ENCODE data around the gene PRR30.
"Not testable (repeated sequence)": the region's sequence is repeated elsewhere in the genome, so short reads cannot be mapped to it uniquely, and the experiment has no call there.

The PRR30 gene

DNA sequence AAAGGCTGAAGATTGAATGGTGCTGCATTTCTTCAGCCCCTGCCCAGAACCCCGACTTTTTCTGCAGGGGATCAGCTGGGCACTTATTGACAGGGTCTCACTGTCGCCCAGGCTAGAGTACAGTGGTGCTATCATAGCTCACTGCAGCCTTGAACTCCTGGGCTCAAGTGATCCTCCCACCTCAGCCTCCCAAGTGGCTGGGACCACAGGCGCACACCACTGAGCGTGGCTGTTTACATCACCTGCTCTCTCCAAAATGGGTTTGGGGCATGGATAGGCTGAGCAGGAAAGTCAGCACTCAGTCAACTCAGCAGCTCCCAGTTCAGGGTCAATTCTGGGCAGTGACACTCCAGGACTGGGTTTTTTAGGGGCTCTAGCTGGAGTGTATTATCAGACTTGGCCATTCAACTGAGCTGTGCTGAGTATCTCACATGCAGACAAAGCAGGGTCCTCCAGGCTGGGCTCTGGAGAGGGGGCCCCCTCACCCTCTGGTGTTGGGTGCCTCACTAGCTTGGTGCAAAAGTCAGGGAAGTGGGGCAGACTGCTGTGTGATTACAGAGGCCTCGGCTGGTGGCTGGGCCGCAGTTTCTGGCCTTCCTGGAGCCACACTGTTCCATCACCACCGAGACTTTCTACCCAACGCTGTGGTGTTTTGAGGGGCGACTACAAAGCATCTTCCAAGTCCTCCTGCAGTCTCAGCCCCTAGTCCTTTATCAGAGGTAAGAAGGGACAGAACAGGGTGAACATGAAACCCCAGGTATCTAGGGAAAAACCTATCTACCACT, 11.1 kb downstream of the PRR30 start:
- no peak for DNase-seq

DNA sequence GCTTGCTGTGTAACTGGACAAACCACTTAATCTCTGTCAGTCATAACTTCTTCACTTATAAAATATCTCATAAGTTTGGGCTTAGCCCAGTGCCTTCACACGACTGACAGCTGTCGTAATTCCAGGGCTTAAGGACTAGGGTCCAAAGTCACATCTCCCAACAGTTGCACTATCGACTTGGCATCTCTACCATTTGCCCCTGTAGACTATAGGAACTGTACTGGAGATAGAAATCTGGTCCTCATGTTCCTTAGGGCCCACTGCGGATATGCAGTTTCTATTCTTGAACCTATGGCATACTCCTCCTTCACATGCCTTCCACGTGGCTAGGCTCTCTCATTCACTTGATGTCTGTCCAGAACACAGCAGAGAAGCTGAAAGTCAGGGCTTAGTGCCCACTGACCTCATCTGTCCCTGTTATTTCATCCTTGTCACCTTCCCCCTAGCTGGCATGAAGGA, 12.9 kb downstream of the PRR30 start:
- no peak for DNase-seq

DNA sequence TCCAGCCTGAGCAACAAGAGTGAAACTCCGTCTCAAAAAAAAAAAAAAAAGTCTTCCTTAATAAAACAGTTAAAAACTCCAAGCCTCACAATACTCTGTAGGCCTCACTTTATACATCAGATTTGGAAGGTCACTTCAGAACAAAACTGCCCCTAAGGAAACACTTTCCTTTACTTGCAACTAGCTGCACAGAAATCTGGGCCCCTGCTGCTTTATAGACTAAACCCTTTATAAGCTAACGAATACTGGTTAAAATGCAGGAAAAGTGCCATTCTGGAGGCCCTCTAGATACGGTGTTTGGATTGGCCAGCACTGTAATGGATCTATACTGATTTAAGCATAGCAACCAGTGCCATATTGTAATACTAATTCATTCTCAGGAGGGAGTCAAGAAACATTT, 14.1 kb downstream of the PRR30 start:
- no peak for DNase-seq

DNA sequence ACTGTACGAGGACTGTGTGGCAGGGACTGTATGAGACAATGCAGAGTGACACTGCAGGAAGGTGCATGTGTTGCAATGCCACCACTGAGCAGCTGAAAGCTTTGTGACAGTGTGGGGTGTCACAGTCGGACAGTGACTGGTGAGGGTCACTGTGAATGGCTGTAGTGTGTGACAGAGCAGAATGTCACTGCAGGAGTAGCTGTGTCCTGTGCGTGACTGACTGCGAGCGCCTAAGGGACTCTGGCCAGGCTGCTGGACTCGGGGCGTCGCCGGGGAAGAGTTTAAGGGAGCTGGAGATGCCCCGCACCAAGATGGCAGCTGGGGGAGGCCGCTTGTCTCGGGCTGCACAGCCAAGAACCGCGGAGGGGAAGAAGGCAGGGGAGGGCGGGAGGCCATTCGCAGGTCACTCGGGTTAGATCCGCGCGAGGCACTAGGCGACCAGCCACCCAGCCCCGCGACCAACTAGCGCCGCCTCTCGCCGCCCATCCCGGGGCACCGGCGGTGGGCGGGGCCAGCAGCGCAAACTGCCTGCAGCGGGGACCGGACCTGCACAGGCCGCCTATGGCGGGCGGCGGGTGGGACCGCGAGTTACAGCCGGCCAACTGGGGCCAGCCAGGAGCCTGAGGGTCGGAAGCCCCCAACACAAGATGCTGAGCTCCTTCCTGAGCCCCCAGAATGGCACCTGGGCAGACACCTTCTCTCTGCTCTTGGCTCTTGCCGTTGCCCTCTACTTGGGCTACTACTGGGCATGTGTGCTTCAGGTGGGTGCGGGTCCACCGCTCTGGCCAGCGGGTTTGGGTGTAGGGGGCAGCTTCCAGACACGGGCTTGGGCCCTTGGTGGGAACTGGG, 15.7 kb downstream of the PRR30 start, which contains the start of gene ABHD1:
ABHD1 (plus strand) TSS at position 514 of the 849 bp plus-strand sequence; CDS start at position 648, 134 bp downstream.
- peak; percentile 74 for DNase-seq

DNA sequence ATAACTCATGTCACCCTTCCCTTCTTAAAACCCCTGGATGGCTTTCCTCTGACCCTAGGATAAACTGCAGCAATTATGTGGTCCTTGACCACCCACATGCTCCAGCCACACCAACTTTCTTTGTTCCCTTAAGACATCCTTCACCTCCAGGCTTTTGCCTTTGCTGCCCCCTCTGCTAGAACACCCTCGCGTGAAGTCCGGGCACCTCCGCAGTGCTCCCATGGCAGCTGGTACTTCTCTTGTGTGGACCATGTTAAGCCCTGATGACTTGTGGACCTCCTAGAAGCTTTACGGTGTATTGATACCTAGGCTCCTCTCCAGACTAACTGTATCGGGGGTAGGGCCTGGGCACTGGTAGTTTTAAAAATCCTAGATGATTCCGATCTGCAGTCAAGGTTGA, 16.4 kb downstream of the PRR30 start:
- DNase-seq, result no peak

DNA sequence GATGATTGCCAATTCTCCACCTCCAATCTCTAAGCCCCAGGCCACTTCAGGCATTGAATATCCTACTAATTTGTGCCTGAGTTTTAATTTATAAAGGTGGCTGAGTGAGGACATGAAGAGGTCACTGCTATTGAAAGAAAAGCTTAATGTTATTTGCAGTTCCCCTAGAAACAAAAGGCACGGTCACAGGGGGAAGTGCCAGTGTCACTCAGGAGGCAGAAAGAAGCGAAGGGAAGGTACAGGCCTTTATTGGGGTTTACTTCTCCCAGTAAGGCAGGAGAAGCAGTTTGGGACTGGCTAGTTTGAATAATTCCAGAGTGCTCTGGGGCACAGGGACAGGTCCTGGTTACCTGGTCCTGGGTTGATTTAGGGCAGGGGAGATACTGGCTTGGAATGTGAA, 17.3 kb downstream of the PRR30 start:
- no peak for DNase-seq

DNA sequence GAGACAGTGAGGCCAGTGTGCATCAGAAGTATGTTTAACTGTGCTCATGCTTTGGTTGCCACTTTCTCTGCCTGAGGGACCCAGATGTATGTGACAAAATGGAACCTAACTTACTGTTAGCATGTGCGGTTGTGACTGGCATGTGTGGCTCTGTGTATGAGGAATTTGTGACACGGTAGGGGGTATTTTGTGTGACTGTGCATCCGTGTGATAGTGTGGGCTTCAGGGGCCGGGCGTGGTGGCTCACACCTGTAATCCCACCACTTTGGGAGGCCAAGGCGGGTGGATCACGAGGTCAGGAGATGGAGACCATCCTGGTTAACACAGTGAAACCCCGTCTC, 19.9 kb downstream of the PRR30 start:
- not testable (repeated sequence) for DNase-seq

DNA sequence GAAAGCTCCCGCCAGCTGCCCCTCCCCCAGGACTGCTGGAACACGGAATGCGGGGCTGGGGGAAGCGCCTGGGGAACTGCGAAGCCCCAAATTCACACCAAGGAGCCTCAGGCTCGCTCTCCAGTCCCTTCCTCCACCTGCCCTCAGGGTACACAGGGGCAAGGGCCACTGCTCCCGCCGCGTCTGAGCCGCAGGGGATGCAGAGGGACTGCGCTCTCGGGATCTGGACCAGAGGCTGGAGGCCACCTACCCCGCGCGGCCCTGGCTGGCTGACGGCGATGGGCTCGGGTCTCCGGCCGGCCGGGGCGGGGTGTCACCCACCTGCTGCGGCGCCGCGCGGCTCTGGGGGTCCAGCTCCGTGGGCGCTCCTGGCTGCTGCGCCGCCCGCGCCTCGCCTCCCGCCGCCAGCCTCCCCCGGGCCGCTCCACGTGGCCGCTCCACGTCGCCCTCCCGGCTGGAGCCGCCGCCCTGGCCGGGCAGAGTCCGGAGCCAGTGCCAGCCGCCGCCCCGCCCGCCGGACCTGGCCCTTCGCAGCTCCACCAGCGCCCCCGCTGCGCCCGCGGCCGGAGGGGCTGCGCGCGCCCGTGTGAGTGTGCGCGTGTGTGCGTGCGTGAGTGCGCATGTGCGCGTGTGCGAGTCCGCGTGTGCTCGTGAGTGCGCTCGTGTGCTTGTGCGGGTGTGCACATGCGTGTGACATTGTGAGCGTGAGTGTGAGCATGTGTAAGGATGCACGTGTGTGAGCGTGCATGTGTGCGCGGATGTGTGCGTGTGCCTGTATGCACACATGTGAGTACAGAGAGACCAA, 20.5 kb downstream of the PRR30 start, which contains the start of gene CGREF1:
CGREF1 (minus strand) TSS at position 604 of the 805 bp plus-strand sequence. CDS start 14,762 bp downstream, outside the sequence.
- DNase-seq, result no peak

DNA sequence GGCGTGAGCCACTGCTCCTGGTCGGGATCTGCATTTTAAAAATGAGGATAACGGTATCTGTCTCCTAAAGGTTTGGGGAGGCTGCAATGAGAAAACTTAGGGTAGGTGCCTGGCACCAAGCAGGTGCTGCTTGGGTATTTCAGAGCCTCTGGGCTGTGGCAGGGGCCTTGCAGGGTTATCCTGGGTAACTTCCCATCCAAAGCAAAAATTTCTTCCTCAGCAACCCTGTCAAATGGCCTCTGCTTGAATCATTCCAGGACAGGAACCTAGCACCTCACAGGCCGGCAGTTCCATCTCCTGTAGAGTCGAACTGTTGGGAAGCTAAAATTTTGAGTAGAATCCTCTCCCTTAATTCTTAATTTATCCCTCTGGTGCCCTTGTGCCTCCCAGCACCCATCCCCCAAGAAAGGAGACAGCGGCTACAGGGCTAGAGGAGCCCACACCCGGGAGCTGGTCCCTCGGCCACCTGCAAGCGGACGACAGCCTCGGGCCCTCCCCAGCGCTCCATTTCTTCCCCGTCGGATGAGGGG, 21.1 kb downstream of the PRR30 start:
- DNase-seq, result no peak

DNA sequence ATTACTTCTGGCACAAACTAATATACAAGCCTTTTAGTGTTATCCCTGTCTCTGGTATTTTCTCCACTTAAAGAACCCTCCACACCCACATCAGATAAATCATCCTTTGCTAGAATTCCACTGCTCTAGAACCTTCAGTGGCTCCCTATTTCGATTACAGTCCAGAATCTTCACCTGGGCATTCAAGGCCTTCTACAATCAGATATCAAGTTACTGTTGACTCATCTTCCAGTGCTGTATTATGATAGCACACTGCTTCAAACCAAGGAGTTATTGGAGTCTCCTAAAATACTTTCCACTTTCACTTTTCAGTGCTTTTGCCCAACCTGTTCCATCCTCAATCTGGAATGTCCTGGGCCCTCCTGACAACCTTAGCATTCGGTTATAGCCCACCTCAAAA, 23.7 kb downstream of the PRR30 start:
- DNase-seq, result no peak

DNA sequence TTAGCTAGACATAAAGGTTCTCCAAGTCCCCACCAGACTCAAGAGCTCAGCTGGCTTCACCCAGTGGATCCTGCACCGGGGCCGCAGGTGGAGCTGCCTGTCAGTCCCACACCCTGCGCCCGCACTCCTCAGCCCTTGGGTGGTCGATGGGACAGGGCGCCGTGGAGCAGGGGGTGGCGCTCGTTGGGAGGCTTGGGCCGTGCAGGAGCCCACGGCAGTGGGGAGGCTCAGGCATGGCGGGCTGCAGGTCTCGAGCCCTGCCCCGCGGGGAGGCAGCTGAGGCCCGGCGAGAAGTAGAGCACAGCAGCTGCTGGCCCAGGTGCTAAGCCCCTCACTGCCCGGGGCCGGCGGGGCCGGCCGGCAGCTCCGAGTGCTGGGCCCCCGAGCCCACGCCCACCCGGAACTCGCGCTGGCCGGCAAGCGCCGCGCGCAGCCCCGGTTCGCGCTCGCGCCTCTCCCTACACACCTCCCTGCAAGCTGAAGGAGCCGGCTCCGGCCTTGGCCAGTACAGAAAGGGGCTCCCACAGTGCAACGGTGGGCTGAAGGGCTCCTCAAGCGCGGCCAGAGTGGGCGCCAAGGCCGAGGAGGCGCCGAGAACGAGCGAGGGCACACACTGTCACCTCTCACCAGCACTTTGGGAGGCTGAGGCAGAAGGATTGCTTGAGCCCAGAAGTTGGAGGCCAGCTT, 27.7 kb downstream of the PRR30 start:
- not testable (repeated sequence) for DNase-seq

DNA sequence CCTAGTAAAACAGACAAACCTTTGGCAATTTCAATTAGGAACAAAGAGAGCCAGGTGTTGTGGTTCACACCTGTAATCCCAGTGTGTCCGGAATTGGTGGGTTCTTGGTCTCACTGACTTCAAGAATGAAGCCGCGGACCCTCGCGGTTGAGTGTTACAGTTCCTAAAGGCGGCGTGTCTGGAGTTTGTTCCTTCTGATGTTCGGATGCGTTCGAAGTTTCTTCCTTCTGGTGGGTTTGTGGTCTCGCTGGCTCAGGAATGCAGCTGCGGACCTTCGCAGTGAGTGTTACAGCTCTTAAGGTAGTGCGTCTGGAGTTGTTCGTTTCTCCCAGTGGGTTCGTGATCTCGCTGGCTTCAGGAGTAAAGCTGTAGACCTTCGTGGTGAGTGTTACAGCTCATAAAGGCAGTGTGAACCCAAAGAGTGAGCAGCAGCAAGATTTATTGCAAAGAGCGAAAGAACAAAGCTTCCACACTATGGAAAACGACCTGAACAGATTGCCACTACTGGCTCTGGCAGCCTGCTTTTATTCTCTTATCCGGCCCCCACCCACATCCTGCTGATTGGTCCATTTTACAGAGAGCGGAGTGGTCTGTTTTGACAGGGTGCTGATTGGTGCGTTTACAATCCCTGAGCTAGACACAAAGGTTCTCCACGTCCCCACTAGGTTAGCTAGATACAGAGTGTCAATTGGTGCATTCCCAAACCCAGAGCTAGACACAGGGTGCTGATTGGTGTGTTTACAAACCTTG, 28.4 kb downstream of the PRR30 start:
- not testable (repeated sequence) for DNase-seq

DNA sequence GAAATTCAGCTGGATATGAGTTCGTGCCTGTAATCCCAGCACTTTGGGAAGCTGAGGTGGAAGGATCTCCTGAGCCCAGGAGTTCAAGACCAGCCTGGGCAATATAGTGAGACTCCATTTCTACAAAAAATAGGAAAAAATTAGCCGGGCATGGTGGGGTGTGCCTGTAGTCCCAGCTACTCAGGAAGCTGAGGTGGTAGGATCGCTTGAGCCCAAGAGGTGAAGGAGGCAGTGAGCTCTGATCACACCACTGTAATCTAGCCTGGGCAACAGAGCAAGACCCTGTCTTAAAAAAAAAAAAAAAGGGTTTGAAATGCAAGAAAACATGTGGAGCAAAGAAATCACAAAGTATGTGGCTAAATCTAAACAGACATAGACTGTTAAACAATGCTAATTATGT, 30.1 kb downstream of the PRR30 start:
- DNase-seq, result no peak

DNA sequence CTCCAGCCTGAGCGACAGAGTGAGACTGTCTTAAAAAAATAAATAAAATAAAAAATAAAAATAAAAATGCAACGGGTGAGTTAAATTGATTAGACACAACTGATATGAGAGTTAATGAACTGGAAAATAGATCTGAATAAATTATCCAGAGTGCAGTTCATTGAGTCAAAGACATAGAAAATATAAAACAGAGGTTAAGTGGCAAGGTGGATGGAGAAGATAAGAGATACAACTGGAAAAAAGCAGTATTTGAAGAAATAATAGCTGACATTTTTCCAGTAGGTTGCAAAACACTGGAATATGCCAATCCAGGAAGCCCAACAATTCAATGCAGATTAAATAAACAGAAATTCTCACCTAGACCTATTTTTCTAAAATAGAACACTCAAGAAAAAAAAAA, 31.0 kb downstream of the PRR30 start:
- DNase-seq, result no peak

DNA sequence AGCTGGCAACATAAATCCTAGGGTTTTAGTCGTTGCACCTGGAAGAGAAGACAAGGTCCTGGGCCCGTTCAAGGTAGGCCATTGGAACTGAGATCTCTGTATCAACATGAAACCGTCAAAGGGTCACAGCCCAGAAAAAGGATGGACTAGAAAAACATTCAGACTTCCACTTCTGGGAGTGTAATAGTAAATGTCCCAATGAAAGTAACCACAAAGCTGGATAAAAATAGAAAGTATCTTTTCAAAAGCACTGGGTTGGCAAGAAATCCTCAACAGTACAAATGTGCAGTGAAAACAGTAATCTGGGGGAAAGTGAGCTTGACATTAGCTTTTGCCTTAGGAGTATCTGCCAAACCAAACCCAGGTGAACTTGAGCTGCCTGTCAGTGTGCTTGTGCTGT, 33.2 kb downstream of the PRR30 start:
- DNase-seq, result no peak

DNA sequence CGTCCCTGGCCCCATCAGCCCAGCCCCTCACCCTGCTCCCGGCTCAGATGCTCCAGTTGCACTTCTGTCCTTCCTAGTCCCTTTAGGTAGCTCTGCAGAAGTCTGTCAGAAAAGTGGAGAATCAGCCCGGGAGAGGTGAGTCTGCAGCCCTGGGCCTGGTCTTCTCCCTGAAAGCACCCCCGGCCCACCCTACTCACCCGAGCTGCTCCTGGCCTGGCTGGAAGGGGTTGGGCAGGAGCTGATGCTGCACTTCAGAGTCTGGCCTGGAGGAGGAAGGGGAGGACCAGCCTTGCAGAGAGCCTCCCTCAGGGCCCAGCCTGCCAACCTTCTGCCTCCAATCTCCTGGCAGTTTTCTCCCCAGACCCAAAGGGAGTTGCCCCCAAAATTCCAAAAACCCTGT, 36.9 kb downstream of the PRR30 start:
- no peak for DNase-seq

DNA sequence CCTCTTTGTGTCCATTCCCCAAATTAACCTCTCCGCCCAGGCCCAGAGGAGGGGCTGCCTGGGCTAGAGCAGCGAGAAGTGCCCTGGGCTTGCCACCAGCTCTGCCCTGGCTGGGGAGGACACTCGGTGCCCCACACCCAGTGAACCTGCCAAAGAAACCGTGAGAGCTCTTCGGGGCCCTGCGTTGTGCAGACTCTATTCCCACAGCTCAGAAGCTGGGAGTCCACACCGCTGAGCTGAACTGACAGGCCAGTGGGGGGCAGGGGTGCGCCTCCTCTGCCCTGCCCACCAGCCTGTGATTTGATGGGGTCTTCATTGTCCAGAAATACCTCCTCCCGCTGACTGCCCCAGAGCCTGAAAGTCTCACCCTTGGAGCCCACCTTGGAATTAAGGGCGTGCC, 39.2 kb downstream of the PRR30 start:
- DNase-seq, result no peak

DNA sequence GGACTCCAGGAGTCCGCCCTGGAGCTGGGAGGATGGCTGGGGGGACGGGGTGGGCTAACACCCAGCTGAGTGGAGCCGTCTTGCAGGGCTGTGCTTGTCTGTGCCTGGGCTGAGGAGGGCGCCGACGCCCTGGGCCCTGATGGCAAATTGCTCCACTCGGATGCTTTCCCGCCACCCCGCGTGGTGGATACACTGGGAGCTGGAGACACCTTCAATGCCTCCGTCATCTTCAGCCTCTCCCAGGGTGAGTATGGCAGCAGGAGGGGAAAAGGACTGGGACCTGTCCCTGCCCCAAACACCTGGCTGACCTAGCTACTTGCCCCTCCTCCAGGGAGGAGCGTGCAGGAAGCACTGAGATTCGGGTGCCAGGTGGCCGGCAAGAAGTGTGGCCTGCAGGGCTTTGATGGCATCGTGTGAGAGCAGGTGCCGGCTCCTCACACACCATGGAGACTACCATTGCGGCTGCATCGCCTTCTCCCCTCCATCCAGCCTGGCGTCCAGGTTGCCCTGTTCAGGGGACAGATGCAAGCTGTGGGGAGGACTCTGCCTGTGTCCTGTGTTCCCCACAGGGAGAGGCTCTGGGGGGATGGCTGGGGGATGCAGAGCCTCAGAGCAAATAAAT, 39.8 kb downstream of the PRR30 start:
- DNase-seq, result no peak

DNA sequence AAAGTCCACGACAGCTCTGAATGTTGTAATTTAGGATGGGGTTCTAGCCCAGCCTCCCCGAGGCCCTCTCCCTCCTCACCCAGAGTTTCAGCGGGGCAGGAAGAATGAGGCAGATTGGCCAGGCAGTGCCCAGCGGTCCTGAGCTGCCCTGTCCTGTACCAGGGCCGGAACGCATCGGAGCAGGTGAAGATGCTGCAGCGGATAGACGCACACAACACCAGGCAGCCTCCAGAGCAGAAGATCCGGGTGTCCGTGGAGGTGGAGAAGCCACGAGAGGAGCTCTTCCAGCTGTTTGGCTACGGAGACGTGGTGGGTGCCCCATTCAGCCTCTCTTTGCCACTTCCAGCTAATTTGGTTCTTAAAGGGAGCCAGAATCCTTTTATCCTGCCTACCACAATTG, 41.9 kb downstream of the PRR30 start:
- DNase-seq, result no peak

DNA sequence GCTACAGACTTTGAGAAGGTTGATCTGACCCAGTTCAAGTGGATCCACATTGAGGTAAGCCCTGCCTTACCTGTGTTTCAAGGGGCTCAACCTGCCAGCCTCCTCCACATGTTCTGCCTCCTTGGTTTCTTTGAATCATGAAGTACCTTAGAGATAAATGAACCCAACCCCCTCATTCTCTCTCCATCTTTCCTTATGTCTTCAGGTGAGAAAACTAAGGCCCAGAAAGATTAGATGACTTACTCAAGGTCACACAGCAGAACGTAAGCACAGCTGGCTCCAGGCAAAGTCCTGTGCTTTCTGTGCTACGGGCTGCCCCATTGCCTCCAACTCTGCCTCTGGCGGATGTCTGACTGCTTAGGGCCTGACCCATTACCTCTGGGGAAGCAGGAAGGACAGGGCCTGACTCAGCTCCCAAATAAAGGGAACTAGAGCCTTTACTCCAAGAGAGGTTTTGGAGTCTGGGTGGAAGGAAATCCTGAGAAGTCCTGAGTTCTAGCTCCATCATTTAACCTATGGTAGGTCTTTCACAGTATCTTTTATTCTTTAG, 42.4 kb downstream of the PRR30 start:
- no peak for DNase-seq
